Rectal smooth muscle tissue (tissue), 1 donor: Measurements from ENCODE around the gene FBXL19.

ENCODE experiments used
- H3K27ac ChIP-seq: one replicate; pipeline ENCODE4 v1.7.0; 2013; ENCODE audit warnings: low read depth, low read length, inconsistent platforms
- H3K27me3 ChIP-seq: one replicate; pipeline ENCODE4 v1.7.0; 2013; ENCODE audit warnings: low read length; ENCODE audit not compliant: control insufficient read depth, insufficient read depth
- H3K36me3 ChIP-seq: one replicate; pipeline ENCODE4 v1.7.0; 2013; ENCODE audit warnings: low read length; ENCODE audit not compliant: control insufficient read depth, insufficient read depth
- H3K4me1 ChIP-seq: one replicate; pipeline ENCODE4 v1.7.0; 2013; ENCODE audit warnings: low read length; ENCODE audit not compliant: control insufficient read depth, insufficient read depth
- H3K4me3 ChIP-seq: one replicate; pipeline ENCODE4 v1.7.0; 2013; ENCODE audit warnings: low read length
- H3K9ac ChIP-seq: one replicate; pipeline ENCODE4 v1.7.0; 2013; ENCODE audit warnings: low read length

The FBXL19 gene

DNA sequence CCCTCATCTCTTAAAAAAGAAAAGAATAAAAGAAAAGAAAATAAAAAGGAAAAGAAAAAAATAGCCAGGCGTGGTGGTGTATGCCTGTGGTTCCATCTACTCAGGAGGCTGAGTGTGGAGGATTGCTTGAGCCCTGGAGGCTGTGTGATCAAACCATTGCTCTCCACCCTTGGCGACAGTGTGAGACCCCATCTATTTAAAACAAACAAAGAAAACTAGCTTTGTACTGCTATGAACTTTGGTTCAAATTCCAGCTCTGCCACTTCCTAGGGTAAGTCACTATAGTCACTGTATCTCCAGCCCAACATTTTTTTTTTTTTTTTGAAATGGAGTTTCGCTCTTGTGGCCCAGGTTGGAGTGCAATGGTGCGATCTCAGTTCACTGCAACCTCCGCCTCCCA, 22.8 kb upstream of the FBXL19 start:
- Histone ChIP-seq H3K4me3 (no peak overlapping the region), H3K4me1 (peaks cover 10% of the 10 kb centered on the region)

DNA sequence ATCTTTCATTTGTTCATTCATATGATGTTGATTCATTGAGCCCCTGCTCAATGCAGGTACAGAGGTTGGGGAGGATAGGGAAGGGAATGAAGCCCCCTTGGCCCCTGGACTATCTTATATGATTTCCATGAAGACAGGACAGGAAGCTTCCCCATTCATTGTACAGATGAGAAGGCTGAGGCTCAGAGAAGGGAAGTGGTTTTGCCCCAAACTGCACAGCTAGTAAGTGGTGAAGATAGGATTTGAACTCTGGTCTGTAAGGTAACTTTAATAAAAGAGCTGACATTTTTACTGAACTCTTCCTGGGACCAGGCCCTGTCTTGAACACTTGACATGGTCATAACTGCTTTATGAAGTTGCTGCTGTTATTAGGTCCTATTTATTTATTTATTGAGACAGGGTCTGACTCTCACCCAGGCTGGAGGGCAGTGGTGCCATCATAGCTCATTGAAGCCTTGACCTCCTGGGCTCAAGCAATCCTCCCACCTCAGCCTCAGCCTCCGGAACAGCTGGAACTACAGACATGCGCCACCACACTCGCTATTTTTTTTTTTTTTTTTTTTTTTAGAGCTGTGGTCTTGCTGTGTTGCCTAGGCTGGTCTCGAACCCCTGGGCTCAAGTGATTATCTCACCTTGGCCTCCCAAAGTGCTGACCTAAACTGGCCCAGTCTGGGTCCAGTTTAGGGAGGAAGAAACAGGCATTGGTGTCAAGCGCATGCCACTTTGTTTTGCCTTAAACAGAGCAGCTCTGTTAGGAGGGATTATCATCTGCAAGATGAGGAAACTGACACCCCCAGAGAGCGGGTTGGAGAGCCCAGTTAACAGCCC, 22.0 kb upstream of the FBXL19 start:
- Histone ChIP-seq H3K4me3 (peak overlapping the region; percentile 82), H3K4me1 (peaks cover 5% of the 10 kb centered on the region), H3K9ac (peak overlapping the region; percentile 38), H3K36me3 (no peaks in the 10 kb centered on the region), H3K27ac (peak overlapping the region; percentile 74), H3K27me3 (no peaks in the 10 kb centered on the region)

More for the DNA sequence above, 22.8 kb upstream of the FBXL19 start:
- H3K9ac ChIP-seq, result no peak overlapping the region
- H3K27ac ChIP-seq, result no peak overlapping the region
- H3K27me3 ChIP-seq, result no peaks in the 10 kb centered on the region
- no peaks in the 10 kb centered on the region for H3K36me3 ChIP-seq

GRCh38 chr16:30902029-30902972, 21.1 kb upstream of the FBXL19 start:
- peaks cover 3% of the 10 kb centered on the region for H3K4me1 ChIP-seq
- H3K4me3 ChIP-seq, result peak overlapping the region; percentile 82
- peak overlapping the region; percentile 86 for H3K9ac ChIP-seq
- H3K36me3 ChIP-seq, result no peaks in the 10 kb centered on the region
- peak overlapping the region; percentile 92 for H3K27ac ChIP-seq
- H3K27me3 ChIP-seq, result no peaks in the 10 kb centered on the region

GRCh38 chr16:30903002-30903401, 20.4 kb upstream of the FBXL19 start:
- Histone ChIP-seq H3K4me3 (no peak overlapping the region), H3K9ac (no peak overlapping the region)

DNA sequence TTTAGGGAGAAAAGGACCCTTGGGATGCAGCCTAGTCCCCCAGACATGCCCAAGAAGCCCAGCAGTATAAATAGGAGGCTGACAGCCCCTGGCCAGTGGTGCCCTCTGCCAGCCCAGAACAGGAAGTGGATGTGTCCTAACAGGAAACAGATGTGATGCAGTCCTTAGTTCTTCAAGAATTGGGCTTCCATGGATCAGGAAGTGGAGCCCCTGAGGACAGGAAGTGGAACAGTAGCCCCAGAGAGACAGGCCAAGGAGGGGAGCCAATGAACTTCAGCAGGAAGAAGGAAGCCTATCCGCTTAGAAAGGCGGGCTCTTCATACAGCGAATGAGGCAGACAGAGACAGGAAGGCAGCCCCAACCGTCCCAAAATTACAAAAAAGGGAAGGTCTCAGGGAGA, 19.8 kb upstream of the FBXL19 start:
- Histone ChIP-seq H3K4me3 (no peak overlapping the region), H3K4me1 (no peaks in the 10 kb centered on the region), H3K9ac (no peak overlapping the region), H3K27ac (peak overlapping the region; percentile 33), H3K36me3 (no peaks in the 10 kb centered on the region), H3K27me3 (no peaks in the 10 kb centered on the region)

More at GRCh38 chr16:30903002-30903401, 20.4 kb upstream of the FBXL19 start:
- H3K4me1 ChIP-seq, result no peaks in the 10 kb centered on the region
- no peaks in the 10 kb centered on the region for H3K27me3 ChIP-seq
- no peaks in the 10 kb centered on the region for H3K36me3 ChIP-seq
- H3K27ac ChIP-seq, result peak overlapping the region; percentile 92

DNA sequence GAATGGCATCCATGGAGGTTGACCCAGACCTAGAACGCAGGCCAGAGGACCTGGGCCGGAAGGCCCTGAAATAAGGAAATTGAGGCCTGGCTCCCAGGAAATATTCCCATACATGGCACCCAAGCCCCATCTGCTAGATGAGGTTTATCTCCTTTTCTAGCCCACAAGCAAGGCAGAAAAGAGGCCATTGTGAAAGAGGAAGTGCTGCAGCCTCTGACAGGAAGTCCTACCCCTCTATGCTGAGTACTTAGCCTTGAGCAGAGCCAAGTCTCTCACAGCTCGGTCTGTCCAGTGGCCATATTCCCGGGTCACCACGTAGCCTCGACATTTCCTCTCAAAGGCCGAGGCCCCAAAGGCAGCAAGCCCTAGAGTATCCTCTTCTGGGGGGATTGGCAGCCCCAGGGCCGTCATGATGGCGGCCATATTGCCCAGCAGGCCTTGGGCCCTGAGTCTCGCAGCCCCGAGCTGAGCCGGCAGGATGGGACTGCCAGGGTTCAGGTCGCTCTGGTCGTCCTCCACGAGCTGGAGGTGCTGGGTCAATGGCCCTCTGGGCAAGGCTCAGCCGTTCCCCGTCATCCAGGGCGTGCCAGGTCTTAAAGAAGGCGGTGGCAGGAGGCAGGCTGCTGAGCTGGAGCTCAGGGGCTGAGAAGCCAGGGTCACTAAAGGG, 19.1 kb upstream of the FBXL19 start:
- no peak overlapping the region for H3K4me3 ChIP-seq
- no peaks in the 10 kb centered on the region for H3K27me3 ChIP-seq
- H3K27ac ChIP-seq, result peak overlapping the region; percentile 33
- H3K9ac ChIP-seq, result no peak overlapping the region
- H3K4me1 ChIP-seq, result no peaks in the 10 kb centered on the region
- no peaks in the 10 kb centered on the region for H3K36me3 ChIP-seq

DNA sequence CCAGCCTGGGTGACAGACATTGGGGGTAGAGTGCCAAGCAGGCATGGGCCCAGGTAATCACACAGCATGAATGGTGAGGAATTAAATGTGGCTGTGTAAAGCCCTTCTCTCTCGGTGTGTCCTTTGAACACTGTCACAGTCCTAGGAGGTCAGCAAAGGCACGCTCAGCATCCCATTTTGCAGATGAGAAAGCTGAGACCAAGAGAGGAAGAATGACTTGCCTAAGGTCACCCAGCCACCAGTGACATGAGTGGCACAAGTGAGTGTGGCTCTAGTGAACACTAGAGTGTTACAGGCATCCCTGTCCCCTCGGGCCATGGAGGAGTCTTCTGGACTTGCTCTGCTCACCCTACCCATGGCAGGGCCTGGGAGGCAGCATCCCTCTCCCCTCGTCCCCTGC, 16.3 kb upstream of the FBXL19 start:
- H3K4me1 ChIP-seq, result no peaks in the 10 kb centered on the region
- H3K4me3 ChIP-seq, result no peak overlapping the region
- H3K27me3 ChIP-seq, result no peaks in the 10 kb centered on the region
- H3K36me3 ChIP-seq, result no peaks in the 10 kb centered on the region
- no peak overlapping the region for H3K27ac ChIP-seq
- H3K9ac ChIP-seq, result no peak overlapping the region

DNA sequence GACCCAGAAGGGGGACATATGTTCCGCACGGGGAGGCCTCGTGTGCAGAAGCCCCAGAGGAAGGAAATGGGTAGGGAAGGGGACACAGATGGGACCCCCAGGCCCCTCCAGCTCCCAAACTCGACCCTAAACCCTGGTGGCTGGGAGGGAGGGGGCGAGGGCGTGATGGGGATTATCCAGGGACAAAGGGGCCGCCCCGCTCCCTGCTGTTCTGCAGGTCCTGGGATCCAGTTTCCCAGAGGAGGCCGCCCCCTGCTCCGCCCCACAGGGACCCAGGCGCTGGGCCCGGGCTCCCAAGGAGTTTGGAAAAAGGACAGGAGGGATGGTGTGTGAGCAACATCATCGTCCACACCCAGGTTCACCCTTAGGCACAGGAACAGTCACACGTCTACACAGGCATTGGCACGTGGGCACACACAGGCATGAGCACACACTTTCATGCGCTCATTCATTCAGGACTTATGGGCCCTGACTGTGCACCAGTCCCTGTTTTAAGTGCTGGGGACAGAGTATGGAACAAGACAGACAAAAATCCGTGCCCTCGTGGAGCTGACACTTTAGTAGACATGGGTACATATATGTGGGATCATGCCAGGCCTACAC, 12.8 kb upstream of the FBXL19 start:
- Histone ChIP-seq H3K27ac (no peak overlapping the region), H3K27me3 (no peaks in the 10 kb centered on the region), H3K4me3 (no peak overlapping the region), H3K36me3 (no peaks in the 10 kb centered on the region), H3K9ac (no peak overlapping the region), H3K4me1 (no peaks in the 10 kb centered on the region)

- Histone ChIP-seq H3K27ac (no peak overlapping the region), H3K4me3 (no peak overlapping the region), H3K27me3 (no peaks in the 10 kb centered on the region), H3K9ac (no peak overlapping the region), H3K36me3 (no peaks in the 10 kb centered on the region), H3K4me1 (no peaks in the 10 kb centered on the region)
Observed at GRCh38 chr16:30912794-30913412, 10.5 kb upstream of the FBXL19 start.

DNA sequence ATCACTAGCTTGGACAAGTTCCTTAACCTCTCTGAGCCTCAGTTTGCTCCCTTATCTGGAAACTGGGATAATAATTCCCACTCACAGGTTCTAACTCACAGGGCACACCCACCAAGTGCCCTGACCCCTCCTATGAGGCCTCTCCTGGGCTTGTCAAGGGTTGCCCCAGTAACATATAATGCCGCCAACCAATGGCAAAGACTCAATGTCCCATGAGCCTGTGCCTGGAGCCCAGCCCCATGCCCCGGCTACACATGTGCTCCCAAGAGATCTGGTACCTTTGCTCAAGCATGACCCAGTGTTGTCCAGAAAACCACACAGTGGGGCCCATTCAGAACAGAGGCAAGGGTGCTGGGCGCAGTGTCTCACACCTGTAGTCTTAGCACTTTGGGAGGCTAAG, 8.5 kb upstream of the FBXL19 start:
- Histone ChIP-seq H3K4me3 (no peak overlapping the region), H3K36me3 (no peaks in the 10 kb centered on the region), H3K4me1 (no peaks in the 10 kb centered on the region), H3K27me3 (no peaks in the 10 kb centered on the region), H3K27ac (no peak overlapping the region), H3K9ac (no peak overlapping the region)

DNA sequence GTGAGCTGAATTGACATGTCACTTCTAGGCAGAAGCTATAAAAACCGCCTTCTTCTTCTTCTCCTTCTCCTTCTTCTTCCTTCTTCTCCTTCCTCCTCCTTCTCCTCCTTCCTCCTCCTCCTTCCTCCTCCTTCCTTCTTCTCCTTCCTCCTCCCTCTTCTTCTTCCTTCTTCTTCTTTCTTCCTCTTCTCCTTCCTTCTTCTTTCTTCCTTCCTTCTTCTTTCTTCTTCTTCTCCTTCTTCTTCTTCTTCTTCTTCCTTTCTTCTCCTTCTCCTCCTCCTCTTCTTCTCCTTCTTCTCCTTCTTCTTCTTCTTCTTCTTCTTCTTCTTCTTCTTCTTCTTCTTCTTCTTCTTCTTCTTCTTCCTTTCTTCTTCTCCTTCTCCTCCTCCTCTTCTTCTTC, 4.8 kb upstream of the FBXL19 start:
- Histone ChIP-seq H3K9ac (no peak overlapping the region), H3K4me1 (no peaks in the 10 kb centered on the region), H3K27ac (no peak overlapping the region), H3K27me3 (no peaks in the 10 kb centered on the region), H3K36me3 (no peaks in the 10 kb centered on the region), H3K4me3 (no peak overlapping the region)
